ENCODE results near the gene LRRTM4. TPM values are rescaled to one million over a fixed set of nuclear protein-coding genes. Genes with fewer than 3 reads are reported as not detected.

Gene LRRTM4
- total RNA-seq, 2 experiments from 2014 or later, result not detected

GRCh38 chr2:77013953-77014352 is 508.2 kb downstream of the LRRTM4 start:
- no peak overlapping the region for H3K27ac ChIP-seq (ENCODE audit: low read depth, low read length, poor library complexity, severe bottlenecking)
- no peak overlapping the region for H3K4me2 ChIP-seq (ENCODE audit: low read length)
- TF ChIP-seq EZH2phosphoT487 (IDR thresholded peaks at IDR 0.05; ENCODE audit: borderline replicate concordance, low read depth, low read length), result no peak
- no peak for TF ChIP-seq CTCF (conservative IDR thresholded peaks at IDR 0.05; ENCODE audit: low read length)
- POLR2A ChIA-PET, result no interaction called here
- H3K9me2 ChIP-seq (ENCODE audit: insufficient read depth, low read length), result no peaks in the 10 kb centered on the region
- H4K20me1 ChIP-seq (ENCODE audit: insufficient read depth, low read length), result no peaks in the 10 kb centered on the region
- H2AFZ ChIP-seq (ENCODE audit: low read length), result no peak overlapping the region
- no peak overlapping the region for H3K4me3 ChIP-seq (ENCODE audit: low read depth, low read length, poor library complexity, severe bottlenecking)
- H3K36me3 ChIP-seq (ENCODE audit: insufficient read depth, low read length), result no peaks in the 10 kb centered on the region
- H3K9me3 ChIP-seq (ENCODE audit: low read length), result no peaks in the 10 kb centered on the region
- BruUV-seq (replicated peaks), result no TSS peak
- CTCF ChIA-PET (ENCODE audit: unreplicated experiment), result no interaction called here
- DNase-seq (ENCODE audit: low spot score), result no peak
- H3K4me1 ChIP-seq (ENCODE audit: insufficient read depth, low read length, poor library complexity, severe bottlenecking), result no peaks in the 10 kb centered on the region
- intact Hi-C loops (cut with micrococcal nuclease; ENCODE audit: unreplicated experiment), result no loop called here
- no peaks in the 10 kb centered on the region for H3K79me2 ChIP-seq (ENCODE audit: insufficient read depth, low read depth, low read length)

- POLR2A ChIA-PET, result no interaction called here
- H4K20me1 ChIP-seq (ENCODE audit: insufficient read depth, low read length), result no peaks in the 10 kb centered on the region
- no peak overlapping the region for H3K4me3 ChIP-seq (ENCODE audit: low read depth, low read length, poor library complexity, severe bottlenecking)
- no peak for TF ChIP-seq CTCF (conservative IDR thresholded peaks at IDR 0.05; ENCODE audit: low read length)
- no peak for TF ChIP-seq EZH2phosphoT487 (IDR thresholded peaks at IDR 0.05; ENCODE audit: borderline replicate concordance, low read depth, low read length)
- no peaks in the 10 kb centered on the region for H3K36me3 ChIP-seq (ENCODE audit: insufficient read depth, low read length)
- DNase-seq (ENCODE audit: low spot score), result no peak
- intact Hi-C loops (cut with micrococcal nuclease; ENCODE audit: unreplicated experiment), result no loop called here
- H3K4me2 ChIP-seq (ENCODE audit: low read length), result no peak overlapping the region
- H3K79me2 ChIP-seq (ENCODE audit: insufficient read depth, low read depth, low read length), result no peaks in the 10 kb centered on the region
- no peak overlapping the region for H3K27ac ChIP-seq (ENCODE audit: low read depth, low read length, poor library complexity, severe bottlenecking)
- CTCF ChIA-PET (ENCODE audit: unreplicated experiment), result no interaction called here
- H3K9me3 ChIP-seq (ENCODE audit: low read length), result no peaks in the 10 kb centered on the region
- no TSS peak for BruUV-seq (replicated peaks)
- H3K4me1 ChIP-seq (ENCODE audit: insufficient read depth, low read length, poor library complexity, severe bottlenecking), result no peaks in the 10 kb centered on the region
- no peaks in the 10 kb centered on the region for H3K9me2 ChIP-seq (ENCODE audit: insufficient read depth, low read length)
- no peak overlapping the region for H2AFZ ChIP-seq (ENCODE audit: low read length)
Measured at GRCh38 chr2:77013457-77013856, 508.7 kb downstream of the LRRTM4 start.

- Histone ChIP-seq H3K9me3 (ENCODE audit: low read length) (no peaks in the 10 kb centered on the region), H3K36me3 (ENCODE audit: insufficient read depth, low read length) (no peaks in the 10 kb centered on the region), H2AFZ (ENCODE audit: low read length) (no peak overlapping the region), H3K27ac (ENCODE audit: low read depth, low read length, poor library complexity, severe bottlenecking) (no peak overlapping the region), H3K4me1 (ENCODE audit: insufficient read depth, low read length, poor library complexity, severe bottlenecking) (no peaks in the 10 kb centered on the region), H3K9me2 (ENCODE audit: insufficient read depth, low read length) (no peaks in the 10 kb centered on the region), H3K79me2 (ENCODE audit: insufficient read depth, low read depth, low read length) (no peaks in the 10 kb centered on the region), H4K20me1 (ENCODE audit: insufficient read depth, low read length) (no peaks in the 10 kb centered on the region), H3K4me3 (ENCODE audit: low read depth, low read length, poor library complexity, severe bottlenecking) (no peak overlapping the region), H3K4me2 (ENCODE audit: low read length) (no peak overlapping the region)
- POLR2A ChIA-PET, result no interaction called here
- DNase-seq (ENCODE audit: low spot score), result no peak
- BruUV-seq (replicated peaks), result no TSS peak
- CTCF ChIA-PET (ENCODE audit: unreplicated experiment), result no interaction called here
- TF ChIP-seq EZH2phosphoT487 (IDR thresholded peaks at IDR 0.05; ENCODE audit: borderline replicate concordance, low read depth, low read length) (no peak), CTCF (conservative IDR thresholded peaks at IDR 0.05; ENCODE audit: low read length) (no peak)
- intact Hi-C loops (cut with micrococcal nuclease; ENCODE audit: unreplicated experiment), result no loop called here
Measured at GRCh38 chr2:77009307-77009706, 512.9 kb downstream of the LRRTM4 start.
